HG03097 (cell line): ENCODE measurements around the gene DMXL1.

ENCODE experiments used
- ATAC-seq: cut with Tn5 transposase; IDR thresholded peaks from one replicate; pipeline ENCODE4 v1.9.1; 2021; ENCODE audit not compliant: unreplicated experiment, low FRiP score

DMXL1 gene

GRCh38 chr5:119070828-119071560 lies at the start of gene DMXL1:
DMXL1 (plus strand) TSS chr5:119071087; CDS start chr5:119071570, 483 bp downstream.
- ATAC-seq = peak; percentile 82

DNA sequence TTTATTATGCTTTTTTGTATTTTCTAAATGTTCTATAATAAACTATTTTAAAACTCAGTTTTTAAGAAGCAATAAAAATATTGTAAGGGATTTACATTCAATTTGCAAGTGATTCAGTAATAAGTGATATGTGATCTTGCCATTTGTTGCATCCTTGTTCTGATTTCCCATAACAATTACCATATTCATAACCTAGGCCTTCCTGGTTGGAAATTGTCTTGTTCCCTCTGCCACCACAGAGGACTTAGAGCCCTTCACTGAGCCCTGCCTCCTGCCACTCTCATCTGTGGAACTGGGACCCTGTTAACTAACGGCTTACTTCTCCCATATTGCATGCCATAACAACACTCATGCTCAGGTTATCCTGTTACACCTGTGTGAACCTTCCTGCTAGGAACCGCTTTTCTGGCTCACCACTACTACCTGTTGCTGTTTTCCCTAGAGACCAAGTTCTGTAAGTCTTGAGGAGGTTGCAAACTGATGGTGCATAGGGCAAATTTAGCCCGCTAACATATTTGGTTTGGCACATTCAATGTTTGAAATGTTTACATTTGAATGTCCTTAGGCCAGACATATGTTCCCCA lies 49.6 kb upstream of the DMXL1 start:
- ATAC-seq = no peak

DNA sequence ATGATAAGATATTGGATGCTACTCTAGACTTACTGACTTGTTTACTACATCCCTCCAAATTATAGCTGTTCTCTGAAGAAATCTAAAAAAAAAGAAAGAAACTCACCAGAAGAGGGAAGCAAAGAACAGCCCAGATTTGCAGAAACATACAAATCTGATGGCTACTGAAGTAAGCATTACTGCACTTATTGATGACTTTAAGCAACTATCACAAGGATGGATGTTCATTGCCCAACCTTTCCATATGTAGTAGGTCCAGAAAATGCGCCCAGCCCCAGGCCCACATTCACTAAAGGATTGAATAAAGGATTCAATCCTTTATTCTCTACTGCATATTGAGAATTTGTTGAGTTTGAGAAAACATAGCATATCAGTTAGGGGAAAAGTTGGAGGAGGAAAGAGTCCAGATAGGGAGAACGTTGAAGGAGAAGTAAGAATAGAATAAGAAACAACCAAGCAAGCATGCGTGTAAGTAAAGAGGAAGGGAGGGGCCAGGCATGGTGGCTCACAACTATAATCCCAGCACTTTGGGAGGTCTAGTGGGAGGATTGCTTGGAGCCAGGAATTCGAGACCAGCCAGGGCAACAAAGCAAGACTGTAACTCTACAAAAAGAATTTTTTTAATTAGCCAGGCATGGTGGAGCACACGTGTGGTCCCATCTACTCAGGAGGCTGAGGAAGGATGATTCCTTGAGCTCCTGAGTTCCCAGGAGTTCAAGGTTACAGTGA lies 48.7 kb upstream of the DMXL1 start:
- ATAC-seq = peak; percentile 49

- ATAC-seq = no peak
Observed at GRCh38 chr5:119022773-119023172, 48.1 kb upstream of the DMXL1 start.

DNA sequence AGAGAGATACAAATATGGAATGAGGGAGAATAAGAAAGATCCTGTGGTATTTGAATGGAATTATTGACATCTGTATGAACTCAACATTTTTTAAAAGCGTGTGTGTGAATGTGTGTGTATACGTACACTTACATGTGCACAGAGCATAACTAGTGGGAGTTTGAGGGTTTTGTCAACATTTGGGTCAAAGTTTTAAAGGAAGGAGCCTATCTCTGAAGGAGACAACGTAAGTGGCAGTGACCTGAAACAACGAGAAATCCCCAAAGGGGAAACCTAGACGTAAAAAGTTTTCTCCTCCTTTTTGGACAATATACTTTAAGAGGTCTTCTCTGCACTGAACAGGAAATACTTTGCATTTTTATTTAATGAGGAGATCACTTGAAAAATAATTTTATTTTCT lies 42.3 kb upstream of the DMXL1 start:
- ATAC-seq = no peak

GRCh38 chr5:119031011-119031886 lies 39.6 kb upstream of the DMXL1 start:
- ATAC-seq = peak; percentile 73

DNA sequence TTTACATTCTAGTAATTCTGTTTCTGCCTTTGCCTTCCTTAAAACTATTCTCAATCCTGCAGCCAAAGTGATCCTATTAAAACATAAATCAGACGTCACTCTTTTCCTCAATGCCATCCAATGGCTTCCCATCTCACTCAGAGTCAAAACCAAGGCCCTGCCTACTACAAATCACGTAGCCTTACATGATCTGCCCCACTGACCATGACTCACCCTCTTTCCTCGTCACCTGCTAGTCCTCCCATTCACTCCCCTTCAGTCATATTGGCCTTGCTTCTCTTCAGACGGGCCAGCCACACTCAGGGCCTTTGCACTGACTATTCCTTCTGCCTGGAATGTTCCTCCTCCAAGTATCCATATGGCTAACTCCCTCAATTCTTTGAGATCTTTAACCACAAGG lies 39.0 kb upstream of the DMXL1 start:
- ATAC-seq = peak; percentile 52

DNA sequence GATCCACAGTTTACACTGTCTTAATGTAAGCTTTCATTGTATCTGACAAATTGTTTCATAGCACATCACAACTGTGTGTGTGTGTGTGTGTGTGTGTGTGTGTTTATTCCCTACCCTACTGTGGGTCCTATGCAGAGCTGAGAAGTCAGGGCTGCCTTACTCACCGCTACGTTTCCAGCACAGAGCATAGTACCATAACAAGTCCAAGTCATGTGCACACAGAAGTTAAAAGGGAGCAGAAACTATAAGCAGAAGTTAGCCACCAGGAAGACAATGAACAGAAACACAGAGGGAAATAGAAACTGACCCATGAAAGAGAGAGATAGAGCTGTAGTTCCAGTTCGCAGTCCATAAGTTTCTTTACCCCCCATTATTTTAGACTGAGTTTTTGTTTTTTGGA lies 38.2 kb upstream of the DMXL1 start:
- no peak for ATAC-seq

DNA sequence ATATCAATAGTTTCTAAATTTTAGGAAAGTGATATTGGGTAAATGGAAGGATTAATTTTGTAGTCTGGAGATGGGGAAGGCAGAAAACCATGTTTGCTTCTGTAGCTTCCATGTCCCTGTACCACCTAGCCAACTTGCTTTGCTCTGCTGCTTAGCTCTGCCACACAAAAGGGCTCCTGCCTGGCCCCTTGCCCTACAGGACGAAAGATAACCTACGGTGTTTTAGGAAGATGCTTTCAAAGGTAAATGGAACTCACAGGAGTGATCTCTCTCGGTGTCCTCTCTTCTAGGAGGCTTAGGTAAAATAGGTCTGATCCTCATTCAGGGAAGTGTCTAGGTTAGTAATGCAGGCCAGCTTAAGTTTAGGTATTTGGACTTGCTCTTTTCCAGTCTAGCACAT lies 37.8 kb upstream of the DMXL1 start:
- ATAC-seq = no peak

DNA sequence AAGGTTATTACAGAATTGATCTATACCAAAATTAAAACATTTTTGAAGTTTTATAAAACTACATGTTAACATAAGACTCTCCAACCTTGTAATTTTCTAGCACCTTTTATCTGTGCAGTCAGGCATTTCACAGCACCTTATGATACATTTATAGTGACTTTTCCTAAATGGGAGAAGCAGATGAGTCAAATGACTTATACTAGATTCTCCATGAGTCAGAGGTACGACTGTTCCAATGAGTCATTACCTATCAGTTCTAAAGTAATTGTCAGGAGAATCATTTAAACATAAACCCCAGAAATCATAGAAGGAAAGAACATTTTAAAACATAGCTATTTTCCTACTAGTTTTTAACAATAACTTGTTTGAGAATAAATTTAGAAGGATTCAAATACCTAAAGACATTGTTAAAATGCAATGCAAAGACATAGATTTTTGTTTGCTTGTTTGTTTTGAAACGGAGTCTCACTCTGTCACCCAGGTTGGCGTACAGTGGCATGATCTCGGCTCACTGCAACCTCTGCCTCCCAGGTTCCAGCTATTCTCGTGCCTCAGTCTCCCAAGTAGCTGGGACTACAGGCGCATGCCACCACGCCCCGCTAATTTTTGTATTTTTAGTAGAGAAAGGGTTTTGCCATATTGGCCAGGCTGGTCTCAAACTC lies 34.7 kb upstream of the DMXL1 start:
- no peak for ATAC-seq

DNA sequence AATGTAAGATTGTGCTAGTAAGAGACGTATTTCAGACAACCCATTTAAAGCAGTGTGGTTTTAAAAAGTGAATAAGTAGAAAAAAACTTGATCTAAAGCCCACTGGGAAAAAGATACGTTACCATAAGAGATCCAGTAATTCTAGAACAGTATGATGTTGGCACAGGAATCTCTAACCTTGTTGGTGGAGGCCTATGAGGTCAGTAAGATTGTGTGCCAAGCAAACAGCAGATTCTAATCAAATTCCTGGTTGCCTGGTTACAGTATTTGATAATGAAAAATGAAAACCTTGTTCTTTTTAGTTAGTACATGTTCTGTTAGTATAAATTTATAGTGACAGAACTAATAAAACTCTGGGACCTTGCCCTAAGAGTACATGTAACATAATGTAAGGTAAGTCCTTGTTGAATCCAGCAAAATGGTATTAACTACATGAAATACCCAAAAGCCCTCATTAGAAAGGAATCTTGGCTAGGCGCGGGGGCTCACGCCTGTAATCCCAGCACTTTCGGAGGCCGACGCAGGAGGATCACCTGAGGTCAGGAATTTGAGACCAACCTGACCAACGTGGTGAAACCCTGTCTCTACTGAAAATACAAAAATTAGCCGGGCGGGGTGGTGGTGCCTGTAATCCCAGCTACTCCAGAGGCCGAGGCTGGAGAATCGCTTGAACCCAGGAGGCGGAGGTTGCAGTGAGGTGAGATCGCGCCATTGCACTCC lies 33.2 kb upstream of the DMXL1 start:
- no peak for ATAC-seq

- no peak for ATAC-seq
Observed at GRCh38 chr5:119048246-119048645, 22.6 kb upstream of the DMXL1 start.

GRCh38 chr5:119049824-119050449 lies 20.9 kb upstream of the DMXL1 start:
- ATAC-seq = no peak

- ATAC-seq = no peak
Observed at GRCh38 chr5:119054101-119054500, 16.8 kb upstream of the DMXL1 start.

GRCh38 chr5:119055294-119055693 lies 15.6 kb upstream of the DMXL1 start:
- ATAC-seq = no peak

GRCh38 chr5:119058979-119059529 lies 11.8 kb upstream of the DMXL1 start:
- no peak for ATAC-seq

DNA sequence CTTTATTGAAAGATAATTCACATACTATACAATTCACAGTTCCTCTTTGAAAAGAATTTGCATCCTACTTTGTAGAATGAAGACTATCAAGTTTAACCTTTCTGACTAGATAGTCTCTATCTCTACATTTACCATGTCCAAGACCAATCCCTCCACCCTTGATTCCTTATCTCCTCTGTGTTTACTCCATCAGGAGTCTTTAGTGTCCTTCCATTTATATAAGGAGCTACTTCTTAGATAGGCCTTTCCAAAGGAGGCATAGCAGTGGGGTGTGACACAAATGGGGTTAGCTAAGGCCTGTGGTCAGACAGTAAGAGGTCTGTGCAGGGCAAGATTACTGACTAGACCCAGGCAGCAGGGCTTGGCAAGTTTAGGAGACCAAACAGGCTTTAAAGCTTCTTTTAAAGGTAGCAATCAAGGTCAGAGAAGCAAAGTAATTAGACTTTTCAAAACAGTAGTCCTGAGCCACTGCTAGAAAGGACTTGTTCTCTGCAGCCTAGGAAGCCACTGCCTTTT lies 11.1 kb upstream of the DMXL1 start:
- ATAC-seq = no peak

DNA sequence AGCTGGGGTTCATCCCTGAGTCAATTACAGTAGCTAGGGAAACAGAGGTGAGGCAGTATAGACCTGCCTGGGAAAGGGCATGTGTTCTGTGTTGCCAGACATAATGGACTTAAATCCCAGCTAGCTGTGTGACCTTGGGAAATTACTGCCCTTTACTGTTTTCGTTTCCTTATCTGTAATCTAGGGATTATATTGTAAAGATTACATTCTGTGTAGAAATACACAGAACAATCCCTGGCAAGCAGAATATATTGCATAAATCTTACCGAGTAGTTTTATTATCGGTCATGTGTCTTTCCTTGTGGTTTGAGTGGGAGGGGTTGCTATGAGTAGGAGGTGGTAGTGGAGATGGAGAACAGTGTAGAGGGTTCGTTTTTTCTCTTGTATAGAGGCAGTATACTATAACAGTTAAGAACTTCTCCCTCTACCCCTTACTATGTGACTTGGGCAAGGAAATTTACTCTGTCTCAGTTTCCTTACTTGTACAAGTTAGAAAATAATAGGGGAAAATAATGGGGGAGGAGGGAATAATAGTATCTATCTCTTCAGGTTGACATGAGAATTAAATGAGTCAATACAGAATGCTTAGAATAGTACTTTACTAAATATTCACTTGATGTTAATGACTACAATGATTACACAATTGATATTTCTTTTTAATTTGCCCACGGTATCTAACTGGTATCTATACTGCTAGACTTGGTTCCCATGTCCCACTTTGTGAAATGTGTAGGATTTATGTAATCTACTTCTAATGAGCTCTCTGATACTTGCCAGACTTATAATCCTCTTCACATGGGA lies 7.1 kb upstream of the DMXL1 start:
- ATAC-seq = no peak
